IMR-90 (cell line): ENCODE measurements around the gene CASS4. TPM values are rescaled to one million over a fixed set of nuclear protein-coding genes. Genes with fewer than 3 reads are reported as not detected.

ENCODE experiments used
- ATAC-seq: fragments of 200-7000 bp; cut with Tn5 transposase; 2 replicates; pipeline ENCODE4 v1.9.1; 2020; ENCODE audit warnings: low read depth, mild to moderate bottlenecking, moderate library complexity
- BruUV-seq: library from RNA; stranded (reverse); fragments of 400-500 nt; replicated peaks from 2 replicates; lab custom pipeline; 2021; lab: Mats Ljungman, UMichigan
- CTCF ChIA-PET: fragments of 300-600 bp; formaldehyde crosslinking; extraction: SDS; loops from one replicate; lab custom pipeline; 2021; ENCODE audit warnings: antibody characterized with exemption; lab: Yijun Ruan, JAX
- POLR2A ChIA-PET: fragments of 300-600 bp; sonication (Branson Sonifier 250); formaldehyde crosslinking; loops from one replicate; lab custom pipeline; 2022; ENCODE audit warnings: antibody characterized with exemption; ENCODE audit not compliant: unreplicated experiment; lab: Charles Lee
- DNase-seq: peaks from one replicate; pipeline ENCODE4 v3.0.0; 2013
- H2AFZ ChIP-seq: replicated peaks from 2 replicates; pipeline ENCODE3; 2013; ENCODE audit warnings: low read length, mild to moderate bottlenecking; ENCODE audit not compliant: poor library complexity
- H2AK5ac ChIP-seq: 2 replicates; pipeline ENCODE4 v1.6.1; 2013; ENCODE audit warnings: low read depth, low read length, inconsistent platforms
- H2AK9ac ChIP-seq: replicated peaks from 2 replicates; pipeline ENCODE3; 2013; ENCODE audit warnings: mild to moderate bottlenecking, low read depth, low read length, moderate library complexity; ENCODE audit not compliant: poor library complexity
- H2BK120ac ChIP-seq: 2 replicates; pipeline ENCODE4 v1.6.1; 2013; ENCODE audit warnings: low read depth, low read length, inconsistent platforms
- H2BK15ac ChIP-seq: 3 replicates; pipeline ENCODE4 v1.6.1; 2013; ENCODE audit warnings: low read depth, low read length, inconsistent platforms
- H2BK20ac ChIP-seq: 2 replicates; pipeline ENCODE4 v1.6.1; 2013; ENCODE audit warnings: low read depth, mild to moderate bottlenecking, inconsistent platforms, low read length, moderate library complexity
- H2BK5ac ChIP-seq: 2 replicates; pipeline ENCODE4 v1.6.1; 2013; ENCODE audit warnings: mild to moderate bottlenecking, low read depth, low read length, inconsistent platforms; ENCODE audit not compliant: poor library complexity, severe bottlenecking
- H3K14ac ChIP-seq: replicated peaks from 2 replicates; pipeline ENCODE4 v1.6.1; 2013; ENCODE audit warnings: low read depth, low read length, inconsistent platforms
- H3K18ac ChIP-seq: 2 replicates; pipeline ENCODE4 v1.6.1; 2013; ENCODE audit warnings: low read depth, low read length, control low read depth
- H3K23ac ChIP-seq: 2 replicates; pipeline ENCODE4 v1.6.1; 2013; ENCODE audit warnings: low read depth, low read length, inconsistent platforms
- H3K27ac ChIP-seq: 2 replicates; pipeline ENCODE4 v1.5.1; 2013; ENCODE audit warnings: mild to moderate bottlenecking, control low read depth, low read length; ENCODE audit not compliant: insufficient read depth
- H3K27me3 ChIP-seq: 2 replicates; pipeline ENCODE4 v1.6.1; 2013; ENCODE audit warnings: low read length; ENCODE audit not compliant: control insufficient read depth, insufficient read depth
- H3K36me3 ChIP-seq: 2 replicates; pipeline ENCODE4 v1.6.1; 2013; ENCODE audit warnings: low read length, mixed read lengths; ENCODE audit not compliant: control insufficient read depth, insufficient read depth
- H3K4ac ChIP-seq: 2 replicates; pipeline ENCODE4 v1.6.1; 2013; ENCODE audit warnings: low read depth, low read length, inconsistent platforms
- H3K4me1 ChIP-seq: 2 replicates; pipeline ENCODE4 v1.6.1; 2013; ENCODE audit warnings: low read length, mixed read lengths; ENCODE audit not compliant: control insufficient read depth, insufficient read depth
- H3K4me2 ChIP-seq: 2 replicates; pipeline ENCODE4 v1.6.1; 2013; ENCODE audit warnings: low read depth, mild to moderate bottlenecking, control low read depth, low read length, moderate library complexity
- H3K4me3 ChIP-seq: 2 replicates; pipeline ENCODE4 v1.5.1; 2013; ENCODE audit warnings: low read depth, mild to moderate bottlenecking, control low read depth, low read length, moderate library complexity; ENCODE audit not compliant: insufficient read depth
- H3K56ac ChIP-seq: 2 replicates; pipeline ENCODE4 v1.6.1; 2013; ENCODE audit warnings: low read length, inconsistent platforms; ENCODE audit not compliant: insufficient read depth; ENCODE audit errors: extremely low read depth
- H3K79me1 ChIP-seq, 2 experiments: 2 replicates each; pipeline ENCODE4 v1.6.1; 2013; ENCODE audit warnings: low read length in 2 of 2, inconsistent platforms in 1 of 2, low read depth in 1 of 2
- H3K9ac ChIP-seq: 2 replicates; pipeline ENCODE4 v1.6.1; 2013; ENCODE audit warnings: low read depth, low read length, control low read depth
- H3K9me1 ChIP-seq: 2 replicates; pipeline ENCODE4 v1.6.1; 2013; ENCODE audit warnings: low read length, inconsistent platforms; ENCODE audit not compliant: insufficient read depth
- H3K9me3 ChIP-seq: 2 replicates; pipeline ENCODE4 v1.6.1; 2013; ENCODE audit warnings: low read length; ENCODE audit not compliant: control insufficient read depth, insufficient read depth
- H4K20me1 ChIP-seq: 2 replicates; pipeline ENCODE4 v1.6.1; 2013; ENCODE audit warnings: low read length, inconsistent platforms; ENCODE audit not compliant: insufficient read depth
- H4K5ac ChIP-seq: 2 replicates; pipeline ENCODE4 v1.6.1; 2013; ENCODE audit warnings: mild to moderate bottlenecking, low read depth, low read length, control low read depth
- H4K8ac ChIP-seq, 2 experiments: 2 replicates each; pipeline ENCODE4 v1.6.1; 2013; ENCODE audit warnings: low read depth in 2 of 2, low read length in 2 of 2, control low read depth in 1 of 2, inconsistent platforms in 1 of 2
- H4K91ac ChIP-seq: 2 replicates; pipeline ENCODE4 v1.6.1; 2013; ENCODE audit warnings: low read depth, low read length, inconsistent platforms; ENCODE audit not compliant: insufficient read depth
- USF2 ChIP-seq: fragments of 150-350 bp; IDR thresholded peaks from 2 replicates; pipeline ENCODE4 v1.6.1; 2017; ENCODE audit warnings: mild to moderate bottlenecking, antibody characterized with exemption, low read length, low read depth
- WGBS, 2 experiments: methylation state at CpG; one replicate each; pipeline versions ENCODE4 v1.1.5 to v1.1.7; 2013; ENCODE audit warnings: missing lambda C conversion rate in 2 of 2; ENCODE audit not compliant: insufficient read length in 1 of 2; ENCODE audit errors: extremely low coverage in 2 of 2; 5-methylcytosine and 5-hydroxymethylcytosine counted together
- dilution Hi-C: fragments of 300-500 bp; cut with HindIII; formaldehyde crosslinking; loops from one replicate; pipeline ENCODE4 v1.14.3; 2018; ENCODE audit warnings: low sequenced_read_pairs; ENCODE audit not compliant: unreplicated experiment
- in situ Hi-C: fragments of 300-500 bp; cut with MboI; formaldehyde crosslinking; loops from 3 replicates; pipeline ENCODE4 v1.14.3; 2019; ENCODE audit warnings: low sequenced_read_pairs, inconsistent platforms, mixed read lengths
- intact Hi-C: fragments of 100-400 bp; cut with micrococcal nuclease; formaldehyde crosslinking; loops from 2 replicates; pipeline ENCODE4 v1.10.0; 2022
- polyA plus RNA-seq, 3 experiments: library from polyadenylated mRNA; depleted of rRNA; stranded (reverse); fragments of >200 nt; gene quantifications; 2 replicates each; pipeline ENCODE4 v1.2.3, GENCODE V29; 2012; ENCODE audit warnings: low replicate concordance in 1 of 3
- total RNA-seq: library from RNA; depleted of rRNA; stranded (reverse); fragments of >200 nt; gene quantifications from 2 replicates; pipeline ENCODE4 v1.2.3, GENCODE V29; 2012

CASS4 gene
- total and polyA plus RNA-seq, 2 of the 4 experiments (the other 2 are of a cell fraction), result 25.8 to 26.5 TPM

DNA sequence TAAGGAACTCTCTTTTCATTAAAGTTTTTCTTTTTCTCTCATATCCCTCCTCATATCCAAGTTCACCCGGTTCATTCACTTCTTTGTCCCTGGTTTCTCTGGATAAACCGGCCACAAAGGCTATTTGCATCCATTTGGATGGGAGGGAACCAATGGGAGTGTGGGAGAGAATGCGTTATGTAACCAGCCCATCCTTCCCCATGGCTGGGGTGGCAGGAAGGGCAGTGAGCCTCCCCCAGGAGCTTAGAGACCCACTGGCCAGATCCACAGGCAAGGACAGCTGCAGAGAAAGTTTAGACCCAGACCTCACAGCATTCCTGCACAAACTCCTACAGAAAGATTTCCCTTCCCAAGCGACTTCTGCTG is 10.7 kb downstream of the CASS4 start (continued):
- TF ChIP-seq USF2, result no peak

GRCh38 chr20:56423211-56423610 is 11.2 kb downstream of the CASS4 start:
- H3K36me3 ChIP-seq, result peaks cover 20% of the 10 kb centered on the region
- DNase-seq, result no peak
- H2BK15ac ChIP-seq, result peak overlapping the region; percentile 95; the same call in 2 of the 3 replicates
- H3K14ac ChIP-seq, result peak overlapping the region; percentile 93; the same call in 1 of the 2 replicates
- H4K20me1 ChIP-seq, result no peaks in the 10 kb centered on the region
- no peak for TF ChIP-seq USF2
- H3K56ac ChIP-seq, result peak overlapping the region; percentile 85
- peak overlapping the region; percentile 97 for H4K91ac ChIP-seq
- CTCF ChIA-PET, result interaction anchor here (1.0 kb wide), 1 partner anchor 12 kb away, joined by 3 read pairs; no protein-coding TSS in a partner anchor
- no peaks in the 10 kb centered on the region for H3K27me3 ChIP-seq
- H3K4ac ChIP-seq, result peak overlapping the region; percentile 97
- no peak overlapping the region for H2AFZ ChIP-seq
- H3K4me1 ChIP-seq, result peaks cover 39% of the 10 kb centered on the region
- peak overlapping the region; percentile 86; the same call in 1 of the 2 replicates for H3K23ac ChIP-seq
- H4K8ac ChIP-seq, result peak overlapping the region; percentile 83 to 95
- H2AK5ac ChIP-seq, result peak overlapping the region; percentile 97
- peak overlapping the region; percentile 99 for H2BK120ac ChIP-seq
- in situ Hi-C loops (no loop called here), intact Hi-C loops (no loop called here), dilution Hi-C loops (no loop called here)
- no peak overlapping the region for H3K4me3 ChIP-seq
- WGBS, 2 experiments, result no CpG with 5 or more reads among the region's 1 CpG
- peak overlapping the region; percentile 95; the same call in 1 of the 2 replicates for H4K5ac ChIP-seq
- no peak overlapping the region for H3K4me2 ChIP-seq
- H2AK9ac ChIP-seq, result no peak overlapping the region
- POLR2A ChIA-PET, result interaction anchor here (0.7 kb wide), 1 partner anchor 10 kb away, joined by 3 read pairs; no protein-coding TSS in a partner anchor
- BruUV-seq, result no TSS peak
- peak overlapping the region; percentile 74 for H3K18ac ChIP-seq
- peaks cover 38 to 76% of the 10 kb centered on the region in 2 experiments for H3K79me1 ChIP-seq
- H3K9ac ChIP-seq, result no peak overlapping the region
- H2BK5ac ChIP-seq, result peak overlapping the region; percentile 93
- H3K9me1 ChIP-seq, result peaks cover 22% of the 10 kb centered on the region
- H2BK20ac ChIP-seq, result peak overlapping the region; percentile 98
- H3K9me3 ChIP-seq, result no peaks in the 10 kb centered on the region
- peak overlapping the region; percentile 90 for H3K27ac ChIP-seq
- no peak for ATAC-seq
